Progenitor cell of endocrine pancreas (in vitro differentiated cells): ENCODE data around the gene P2RY6. TPM values are rescaled to one million over a fixed set of nuclear protein-coding genes. Genes with fewer than 3 reads are reported as not detected.

ENCODE experiments used
- DNase-seq: peaks from one replicate; pipeline ENCODE4 v3.0.0; 2021; ENCODE audit warnings: low spot score; ENCODE audit not compliant: unreplicated experiment
- H3K27ac Mint-ChIP-seq: 2 replicates; pipeline ENCODE4 v1.8.0; 2021; ENCODE audit warnings: mild to moderate bottlenecking, moderate library complexity, mixed read lengths
- H3K27me3 Mint-ChIP-seq: 2 replicates; pipeline ENCODE4 v1.8.0; 2021; ENCODE audit warnings: mixed read lengths
- H3K36me3 Mint-ChIP-seq: 2 replicates; pipeline ENCODE4 v1.8.0; 2022; ENCODE audit warnings: mixed read lengths; ENCODE audit not compliant: insufficient read depth
- H3K4me1 Mint-ChIP-seq: 2 replicates; pipeline ENCODE4 v1.8.0; 2021; ENCODE audit warnings: low read depth, mixed read lengths
- H3K4me3 Mint-ChIP-seq: 2 replicates; pipeline ENCODE4 v1.8.0; 2021; ENCODE audit warnings: low read depth, mild to moderate bottlenecking, moderate library complexity, mixed read lengths
- H3K9me3 Mint-ChIP-seq: 2 replicates; pipeline ENCODE4 v1.8.0; 2021; ENCODE audit warnings: low read depth, mixed read lengths
- CTCF ChIP-seq: fragments of 200-600 bp; sonication (generic); IDR thresholded peaks from one replicate; pipeline ENCODE4 v1.5.0; 2021; ENCODE audit warnings: antibody characterized with exemption, mild to moderate bottlenecking; ENCODE audit not compliant: unreplicated experiment
- total RNA-seq: library from RNA; stranded (reverse); gene quantifications from 2 replicates; pipeline ENCODE4 v1.2.1, GENCODE V29; 2021

The P2RY6 gene
- total RNA-seq, 1 donor from 2014 or later, result 0.14 TPM

GRCh38 chr11:73280626-73281025, 8.5 kb downstream of the P2RY6 start:
- Mint-ChIP-seq H3K9me3 (no peaks in the 10 kb centered on the region), H3K4me3 (no peak overlapping the region), H3K27ac (no peak overlapping the region), H3K4me1 (peaks cover 10% of the 10 kb centered on the region), H3K36me3 (no peaks in the 10 kb centered on the region), H3K27me3 (peaks cover 22% of the 10 kb centered on the region)
- DNase-seq, result no peak
- TF ChIP-seq CTCF, result no peak

GRCh38 chr11:73281201-73281741, 9.1 kb downstream of the P2RY6 start:
- Mint-ChIP-seq H3K4me1 (peaks cover 10% of the 10 kb centered on the region), H3K36me3 (no peaks in the 10 kb centered on the region), H3K27ac (no peak overlapping the region), H3K27me3 (peaks cover 22% of the 10 kb centered on the region), H3K4me3 (no peak overlapping the region), H3K9me3 (no peaks in the 10 kb centered on the region)
- TF ChIP-seq CTCF, result no peak
- DNase-seq, result no peak

- Mint-ChIP-seq H3K27me3 (peaks cover 22% of the 10 kb centered on the region), H3K9me3 (no peaks in the 10 kb centered on the region), H3K4me1 (peaks cover 10% of the 10 kb centered on the region), H3K4me3 (no peak overlapping the region), H3K36me3 (no peaks in the 10 kb centered on the region), H3K27ac (no peak overlapping the region)
- no peak for DNase-seq
- TF ChIP-seq CTCF, result no peak
Measured at GRCh38 chr11:73281796-73282660, 9.9 kb downstream of the P2RY6 start.

GRCh38 chr11:73283276-73284000, 11.3 kb downstream of the P2RY6 start:
- Mint-ChIP-seq H3K27ac (no peak overlapping the region), H3K27me3 (peaks cover 24% of the 10 kb centered on the region), H3K9me3 (no peaks in the 10 kb centered on the region), H3K36me3 (no peaks in the 10 kb centered on the region), H3K4me1 (peaks cover 10% of the 10 kb centered on the region), H3K4me3 (no peak overlapping the region)
- DNase-seq, result no peak
- no peak for TF ChIP-seq CTCF

- H3K27ac Mint-ChIP-seq, result no peak overlapping the region
- H3K36me3 Mint-ChIP-seq, result no peaks in the 10 kb centered on the region
- no peak for TF ChIP-seq CTCF
- peaks cover 14% of the 10 kb centered on the region for H3K4me1 Mint-ChIP-seq
- DNase-seq, result no peak
- H3K27me3 Mint-ChIP-seq, result peaks cover 24% of the 10 kb centered on the region
- no peaks in the 10 kb centered on the region for H3K9me3 Mint-ChIP-seq
- no peak overlapping the region for H3K4me3 Mint-ChIP-seq
Measured at GRCh38 chr11:73284106-73284505, 12.0 kb downstream of the P2RY6 start.
